ENCODE data around the gene LILRB2. TPM values are rescaled to one million over a fixed set of nuclear protein-coding genes. Genes with fewer than 3 reads are reported as not detected.

LILRB2 gene
- total RNA-seq, 2 donors from 2014 or later = not detected

DNA sequence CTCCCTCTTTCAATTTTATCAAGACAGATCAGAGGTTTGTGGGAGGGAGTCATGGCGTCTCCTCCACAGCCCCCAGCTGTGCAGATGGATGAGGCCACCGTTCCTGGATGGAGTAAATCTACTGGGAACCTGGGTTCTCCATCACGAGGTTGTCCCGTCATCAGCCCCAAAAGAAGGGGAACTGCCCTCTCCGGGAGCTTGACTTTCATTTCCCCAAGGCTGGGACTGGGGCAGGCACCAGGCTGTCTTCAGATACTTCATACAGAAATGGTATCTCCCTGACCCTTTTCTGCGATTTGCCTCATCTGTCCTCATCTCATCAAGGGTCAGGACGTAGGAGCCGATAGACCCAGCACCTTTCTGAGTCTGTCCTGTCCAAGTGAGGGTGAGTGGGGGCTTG is 9.8 kb downstream of the LILRB2 start:
- H3K4me3 Mint-ChIP-seq = no peak overlapping the region
- no peaks in the 10 kb centered on the region for H3K36me3 ChIP-seq (ENCODE audit: control insufficient read depth, insufficient read depth, low read length)
- H3K9ac ChIP-seq (ENCODE audit: extremely low read depth, low read length, poor library complexity, severe bottlenecking) = no peak overlapping the region
- H3K27ac ChIP-seq (ENCODE audit: low read depth, low read length) = no peak overlapping the region
- H3K36me3 Mint-ChIP-seq (ENCODE audit: low read depth) = no peaks in the 10 kb centered on the region
- H3K4me1 Mint-ChIP-seq = no peaks in the 10 kb centered on the region
- H3K9me3 ChIP-seq (ENCODE audit: control insufficient read depth, low read length) = no peaks in the 10 kb centered on the region
- H3K27me3 ChIP-seq (ENCODE audit: control insufficient read depth, insufficient read depth, low read length, poor library complexity, severe bottlenecking) = peaks cover 22% of the 10 kb centered on the region
- no peaks in the 10 kb centered on the region for H3K9me3 Mint-ChIP-seq
- H3K27ac Mint-ChIP-seq = no peak overlapping the region
- no peak for DNase-seq
- no peaks in the 10 kb centered on the region for H3K4me1 ChIP-seq (ENCODE audit: control insufficient read depth, insufficient read depth, low read length)
- no peak overlapping the region for H3K4me3 ChIP-seq (ENCODE audit: low read length)
- H3K27me3 Mint-ChIP-seq (ENCODE audit: insufficient read depth) = peaks cover 23% of the 10 kb centered on the region
- 77 to 94% methylated on average over 4 to 8 of the region's 8 CpGs for WGBS, 2 experiments (ENCODE audit: insufficient coverage in 1 of 2, insufficient read length in 1 of 2)
- TF ChIP-seq, protein P1, sequence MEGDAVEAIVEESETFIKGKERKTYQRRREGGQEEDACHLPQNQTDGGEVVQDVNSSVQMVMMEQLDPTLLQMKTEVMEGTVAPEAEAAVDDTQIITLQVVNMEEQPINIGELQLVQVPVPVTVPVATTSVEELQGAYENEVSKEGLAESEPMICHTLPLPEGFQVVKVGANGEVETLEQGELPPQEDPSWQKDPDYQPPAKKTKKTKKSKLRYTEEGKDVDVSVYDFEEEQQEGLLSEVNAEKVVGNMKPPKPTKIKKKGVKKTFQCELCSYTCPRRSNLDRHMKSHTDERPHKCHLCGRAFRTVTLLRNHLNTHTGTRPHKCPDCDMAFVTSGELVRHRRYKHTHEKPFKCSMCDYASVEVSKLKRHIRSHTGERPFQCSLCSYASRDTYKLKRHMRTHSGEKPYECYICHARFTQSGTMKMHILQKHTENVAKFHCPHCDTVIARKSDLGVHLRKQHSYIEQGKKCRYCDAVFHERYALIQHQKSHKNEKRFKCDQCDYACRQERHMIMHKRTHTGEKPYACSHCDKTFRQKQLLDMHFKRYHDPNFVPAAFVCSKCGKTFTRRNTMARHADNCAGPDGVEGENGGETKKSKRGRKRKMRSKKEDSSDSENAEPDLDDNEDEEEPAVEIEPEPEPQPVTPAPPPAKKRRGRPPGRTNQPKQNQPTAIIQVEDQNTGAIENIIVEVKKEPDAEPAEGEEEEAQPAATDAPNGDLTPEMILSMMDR (conservative IDR thresholded peaks at IDR 0.05) = no peak

DNA sequence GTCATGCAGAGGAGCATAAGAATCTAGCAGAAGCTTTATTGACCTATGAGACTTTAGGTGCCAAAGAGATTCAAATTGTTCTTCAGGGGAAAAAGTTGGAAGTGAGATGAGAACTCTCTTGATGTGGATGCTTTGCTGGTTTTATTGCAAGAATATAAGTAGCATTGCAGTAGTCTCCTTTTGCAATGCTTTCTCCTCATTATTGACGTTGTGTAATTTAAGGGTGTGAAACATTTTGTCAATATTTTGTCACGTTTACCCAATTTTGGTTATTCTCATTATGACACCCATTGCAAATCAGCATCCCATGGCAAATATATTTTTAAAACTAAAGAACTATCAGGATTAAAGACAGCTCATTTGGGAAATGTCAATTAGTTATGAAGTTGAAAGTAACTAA is 12.0 kb downstream of the LILRB2 start:
- Mint-ChIP-seq H3K27me3 (ENCODE audit: insufficient read depth) (peaks cover 33% of the 10 kb centered on the region), H3K27ac (no peak overlapping the region), H3K4me3 (no peak overlapping the region), H3K4me1 (no peaks in the 10 kb centered on the region), H3K36me3 (ENCODE audit: low read depth) (no peaks in the 10 kb centered on the region), H3K9me3 (no peaks in the 10 kb centered on the region)
- Histone ChIP-seq H3K4me1 (ENCODE audit: control insufficient read depth, insufficient read depth, low read length) (no peaks in the 10 kb centered on the region), H3K27me3 (ENCODE audit: control insufficient read depth, insufficient read depth, low read length, poor library complexity, severe bottlenecking) (peaks cover 22% of the 10 kb centered on the region), H3K9ac (ENCODE audit: extremely low read depth, low read length, poor library complexity, severe bottlenecking) (no peak overlapping the region), H3K27ac (ENCODE audit: low read depth, low read length) (no peak overlapping the region), H3K4me3 (ENCODE audit: low read length) (no peak overlapping the region), H3K9me3 (ENCODE audit: control insufficient read depth, low read length) (no peaks in the 10 kb centered on the region), H3K36me3 (ENCODE audit: control insufficient read depth, insufficient read depth, low read length) (no peaks in the 10 kb centered on the region)
- TF ChIP-seq, protein P1 (conservative IDR thresholded peaks at IDR 0.05) = no peak
- DNase-seq = no peak
- WGBS, 2 experiments (ENCODE audit: insufficient coverage in 1 of 2, insufficient read length in 1 of 2) = 79% methylated on average over 2 of the region's 2 CpGs; no CpG with 5 or more reads in 1 of the 2 experiments

DNA sequence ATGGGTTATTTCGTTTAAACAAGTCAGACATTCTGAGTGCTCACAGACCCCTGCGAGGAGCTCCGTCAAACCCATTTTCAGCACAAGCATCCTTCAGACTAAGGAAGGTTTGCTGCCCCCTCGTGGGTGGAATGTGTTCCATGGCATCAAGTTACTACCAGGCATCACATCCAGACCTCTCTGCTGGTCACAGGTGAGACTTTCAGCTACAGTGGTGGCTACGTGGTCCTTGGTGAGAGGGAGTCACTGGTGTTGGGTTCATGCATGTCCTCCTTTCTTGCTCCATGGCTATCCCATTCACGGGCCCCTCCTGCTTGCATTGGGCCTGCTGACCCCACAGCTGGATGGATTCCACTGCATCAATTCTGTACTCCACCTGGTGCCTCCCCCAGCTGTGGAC is 14.8 kb downstream of the LILRB2 start:
- TF ChIP-seq, protein P1 (conservative IDR thresholded peaks at IDR 0.05) = peak; percentile 94
- Histone ChIP-seq H3K36me3 (ENCODE audit: control insufficient read depth, insufficient read depth, low read length) (no peaks in the 10 kb centered on the region), H3K4me1 (ENCODE audit: control insufficient read depth, insufficient read depth, low read length) (no peaks in the 10 kb centered on the region), H3K27ac (ENCODE audit: low read depth, low read length) (no peak overlapping the region), H3K9me3 (ENCODE audit: control insufficient read depth, low read length) (no peaks in the 10 kb centered on the region), H3K27me3 (ENCODE audit: control insufficient read depth, insufficient read depth, low read length, poor library complexity, severe bottlenecking) (peaks cover 22% of the 10 kb centered on the region), H3K4me3 (ENCODE audit: low read length) (no peak overlapping the region), H3K9ac (ENCODE audit: extremely low read depth, low read length, poor library complexity, severe bottlenecking) (no peak overlapping the region)
- no peaks in the 10 kb centered on the region for H3K36me3 Mint-ChIP-seq (ENCODE audit: low read depth)
- no peaks in the 10 kb centered on the region for H3K9me3 Mint-ChIP-seq
- no peak overlapping the region for H3K4me3 Mint-ChIP-seq
- H3K27me3 Mint-ChIP-seq (ENCODE audit: insufficient read depth) = peaks cover 27% of the 10 kb centered on the region
- H3K4me1 Mint-ChIP-seq = no peaks in the 10 kb centered on the region
- WGBS, 2 experiments (ENCODE audit: insufficient coverage in 1 of 2, insufficient read length in 1 of 2) = 10 to 18% methylated on average over 5 to 6 of the region's 6 CpGs
- DNase-seq = peak; percentile 97
- H3K27ac Mint-ChIP-seq = no peak overlapping the region
